Ecto neural progenitor cell (in vitro differentiated cells): ENCODE measurements around the gene SHISA3.

Experiments
- DNase-seq: peaks from one replicate; pipeline ENCODE4 v3.0.0-alpha.2; 2018; ENCODE audit warnings: low spot score

SHISA3 gene

DNA sequence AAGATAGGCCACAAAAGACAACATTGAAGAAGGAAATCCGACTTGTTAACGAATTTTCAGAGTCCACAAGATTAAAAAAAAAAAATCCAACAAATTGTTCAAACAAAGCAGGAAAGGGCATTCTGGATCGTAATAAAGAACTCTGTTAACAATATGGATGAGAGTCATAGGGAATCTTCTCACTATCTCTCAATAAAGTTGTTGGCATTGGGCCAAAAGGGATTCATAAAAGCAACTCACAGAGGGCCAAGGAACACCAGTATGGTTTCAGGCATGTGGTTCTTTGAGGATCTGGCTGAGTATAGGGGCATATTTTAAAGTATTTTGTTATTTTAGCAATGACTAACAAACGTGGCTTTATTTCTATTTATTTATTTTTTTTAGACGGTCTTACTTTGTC is 49.5 kb downstream of the SHISA3 start:
- no peak for DNase-seq
